A673 (cell line): ENCODE results near the gene ICAM2.

Source experiments
- EZH2 ChIP-seq: fragments of 200-600 bp; sonication (generic); IDR thresholded peaks from 2 replicates; pipeline ENCODE4 v1.6.1; 2017; ENCODE audit warnings: borderline replicate concordance, low read depth, mild to moderate bottlenecking, mixed read lengths, antibody characterized with exemption, low read length; ENCODE audit not compliant: poor library complexity, severe bottlenecking
- TF ChIP-seq, protein P1 (sequence below): fragments of 300-800, 200-600 bp; sonication (generic); conservative IDR thresholded peaks from 2 replicates; pipeline ENCODE4 v1.5.1; 2017; ENCODE audit warnings: low read depth, mild to moderate bottlenecking, antibody characterized with exemption, low read length, moderate library complexity, mixed read lengths

DNA sequence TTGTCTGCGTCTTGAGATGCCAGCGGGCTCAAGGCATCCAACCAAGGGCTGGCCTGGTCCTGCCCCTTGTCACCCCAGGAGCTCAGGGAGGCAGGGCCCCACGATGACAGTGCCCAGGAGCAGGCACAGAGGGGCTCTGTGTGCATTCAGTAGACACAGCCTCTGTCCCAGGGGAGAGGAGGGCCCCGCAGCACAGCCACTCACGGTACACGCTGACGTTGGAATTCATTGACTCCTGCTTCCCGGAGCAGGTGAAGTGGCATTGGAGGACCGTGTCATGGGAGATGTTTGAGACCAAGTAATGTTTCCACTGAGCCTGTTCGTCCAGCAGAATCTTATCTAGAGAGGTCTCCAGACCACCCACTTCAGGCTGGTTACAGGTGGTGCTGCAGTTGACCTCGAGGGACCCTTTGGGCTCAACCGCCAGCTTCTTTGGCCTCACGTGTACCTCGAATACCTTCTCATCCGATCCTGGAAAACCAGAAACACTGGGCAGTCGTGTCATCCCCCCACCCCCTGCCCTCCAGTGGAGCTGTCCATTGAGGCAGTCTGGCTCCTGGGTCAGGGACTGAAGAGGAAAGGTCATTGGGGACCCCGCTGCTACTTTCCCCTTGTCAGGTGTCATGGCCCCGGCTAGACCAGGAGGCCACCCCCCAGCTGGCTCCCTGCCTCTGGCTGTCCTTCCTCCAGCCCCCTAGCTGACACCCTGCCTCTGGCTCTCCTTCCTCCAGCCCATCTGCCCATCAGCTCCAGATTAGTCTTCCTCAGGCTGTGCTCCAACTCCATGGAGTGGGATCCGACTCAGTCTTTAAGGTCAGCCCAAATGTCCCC lies 15.3 kb downstream of the ICAM2 start:
- TF ChIP-seq, protein P1, sequence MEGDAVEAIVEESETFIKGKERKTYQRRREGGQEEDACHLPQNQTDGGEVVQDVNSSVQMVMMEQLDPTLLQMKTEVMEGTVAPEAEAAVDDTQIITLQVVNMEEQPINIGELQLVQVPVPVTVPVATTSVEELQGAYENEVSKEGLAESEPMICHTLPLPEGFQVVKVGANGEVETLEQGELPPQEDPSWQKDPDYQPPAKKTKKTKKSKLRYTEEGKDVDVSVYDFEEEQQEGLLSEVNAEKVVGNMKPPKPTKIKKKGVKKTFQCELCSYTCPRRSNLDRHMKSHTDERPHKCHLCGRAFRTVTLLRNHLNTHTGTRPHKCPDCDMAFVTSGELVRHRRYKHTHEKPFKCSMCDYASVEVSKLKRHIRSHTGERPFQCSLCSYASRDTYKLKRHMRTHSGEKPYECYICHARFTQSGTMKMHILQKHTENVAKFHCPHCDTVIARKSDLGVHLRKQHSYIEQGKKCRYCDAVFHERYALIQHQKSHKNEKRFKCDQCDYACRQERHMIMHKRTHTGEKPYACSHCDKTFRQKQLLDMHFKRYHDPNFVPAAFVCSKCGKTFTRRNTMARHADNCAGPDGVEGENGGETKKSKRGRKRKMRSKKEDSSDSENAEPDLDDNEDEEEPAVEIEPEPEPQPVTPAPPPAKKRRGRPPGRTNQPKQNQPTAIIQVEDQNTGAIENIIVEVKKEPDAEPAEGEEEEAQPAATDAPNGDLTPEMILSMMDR: no peak
- TF ChIP-seq EZH2: no peak
